ENCODE results near the gene PHKA2.
"Not testable (repeated sequence)": the region's sequence is repeated elsewhere in the genome, so short reads cannot be mapped to it uniquely, and the experiment has no call there.

The PHKA2 gene

GRCh38 chrX:18874560-18875255 is 109.2 kb downstream of the PHKA2 start:
- no peaks in the 10 kb centered on the region for H3K4me1 ChIP-seq (ENCODE audit: control insufficient read depth, low read depth, low read length)
- no peak overlapping the region for H3K27ac ChIP-seq (ENCODE audit: low read length)
- no peaks in the 10 kb centered on the region for H3K27me3 ChIP-seq (ENCODE audit: control insufficient read depth, insufficient read depth, low read length)
- H3K9me3 ChIP-seq (ENCODE audit: control insufficient read depth, low read depth, low read length) = peaks cover 7% of the 10 kb centered on the region
- H3K9ac ChIP-seq (ENCODE audit: low read length) = no peak overlapping the region
- H3K36me3 ChIP-seq (ENCODE audit: control insufficient read depth, low read depth, low read length) = no peaks in the 10 kb centered on the region
- H3K4me3 ChIP-seq (ENCODE audit: low read length) = no peak overlapping the region

- no peak overlapping the region for H3K4me3 ChIP-seq (ENCODE audit: low read length)
Measured at GRCh38 chrX:18873836-18874235, 110.1 kb downstream of the PHKA2 start.

GRCh38 chrX:18873189-18873791 is 110.6 kb downstream of the PHKA2 start:
- H3K36me3 ChIP-seq (ENCODE audit: control insufficient read depth, low read depth, low read length) = no peaks in the 10 kb centered on the region
- H3K9ac ChIP-seq (ENCODE audit: low read length) = no peak overlapping the region
- no peaks in the 10 kb centered on the region for H3K27me3 ChIP-seq (ENCODE audit: control insufficient read depth, insufficient read depth, low read length)
- H3K4me3 ChIP-seq (ENCODE audit: low read length) = no peak overlapping the region
- H3K27ac ChIP-seq (ENCODE audit: low read length) = no peak overlapping the region
- peaks cover 7% of the 10 kb centered on the region for H3K9me3 ChIP-seq (ENCODE audit: control insufficient read depth, low read depth, low read length)
- H3K4me1 ChIP-seq (ENCODE audit: control insufficient read depth, low read depth, low read length) = no peaks in the 10 kb centered on the region

More at GRCh38 chrX:18873836-18874235, 110.1 kb downstream of the PHKA2 start:
- Histone ChIP-seq H3K9ac (ENCODE audit: low read length) (no peak overlapping the region), H3K27me3 (ENCODE audit: control insufficient read depth, insufficient read depth, low read length) (no peaks in the 10 kb centered on the region), H3K4me1 (ENCODE audit: control insufficient read depth, low read depth, low read length) (no peaks in the 10 kb centered on the region), H3K9me3 (ENCODE audit: control insufficient read depth, low read depth, low read length) (peaks cover 7% of the 10 kb centered on the region), H3K36me3 (ENCODE audit: control insufficient read depth, low read depth, low read length) (no peaks in the 10 kb centered on the region), H3K27ac (ENCODE audit: low read length) (no peak overlapping the region)

- Histone ChIP-seq H3K9me3 (ENCODE audit: control insufficient read depth, low read depth, low read length) (peaks cover 7% of the 10 kb centered on the region), H3K27ac (ENCODE audit: low read length) (no peak overlapping the region)
Measured at GRCh38 chrX:18872621-18873020, 111.3 kb downstream of the PHKA2 start.

GRCh38 chrX:18871970-18872369 is 111.9 kb downstream of the PHKA2 start:
- H3K36me3 ChIP-seq (ENCODE audit: control insufficient read depth, low read depth, low read length) = no peaks in the 10 kb centered on the region

More at GRCh38 chrX:18872621-18873020, 111.3 kb downstream of the PHKA2 start:
- no peaks in the 10 kb centered on the region for H3K36me3 ChIP-seq (ENCODE audit: control insufficient read depth, low read depth, low read length)
- no peaks in the 10 kb centered on the region for H3K4me1 ChIP-seq (ENCODE audit: control insufficient read depth, low read depth, low read length)
- no peaks in the 10 kb centered on the region for H3K27me3 ChIP-seq (ENCODE audit: control insufficient read depth, insufficient read depth, low read length)
- H3K4me3 ChIP-seq (ENCODE audit: low read length) = no peak overlapping the region
- H3K9ac ChIP-seq (ENCODE audit: low read length) = no peak overlapping the region

GRCh38 chrX:18871161-18871890 is 112.6 kb downstream of the PHKA2 start:
- Histone ChIP-seq H3K9ac (ENCODE audit: low read length) (no peak overlapping the region), H3K4me3 (ENCODE audit: low read length) (no peak overlapping the region), H3K4me1 (ENCODE audit: control insufficient read depth, low read depth, low read length) (no peaks in the 10 kb centered on the region), H3K27me3 (ENCODE audit: control insufficient read depth, insufficient read depth, low read length) (no peaks in the 10 kb centered on the region), H3K9me3 (ENCODE audit: control insufficient read depth, low read depth, low read length) (peaks cover 11% of the 10 kb centered on the region), H3K27ac (ENCODE audit: low read length) (no peak overlapping the region), H3K36me3 (ENCODE audit: control insufficient read depth, low read depth, low read length) (no peaks in the 10 kb centered on the region)

More at GRCh38 chrX:18871970-18872369, 111.9 kb downstream of the PHKA2 start:
- no peaks in the 10 kb centered on the region for H3K27me3 ChIP-seq (ENCODE audit: control insufficient read depth, insufficient read depth, low read length)
- no peak overlapping the region for H3K27ac ChIP-seq (ENCODE audit: low read length)
- peaks cover 9% of the 10 kb centered on the region for H3K9me3 ChIP-seq (ENCODE audit: control insufficient read depth, low read depth, low read length)
- H3K4me3 ChIP-seq (ENCODE audit: low read length) = no peak overlapping the region
- H3K9ac ChIP-seq (ENCODE audit: low read length) = no peak overlapping the region
- no peaks in the 10 kb centered on the region for H3K4me1 ChIP-seq (ENCODE audit: control insufficient read depth, low read depth, low read length)

GRCh38 chrX:18864390-18864920 is 119.5 kb downstream of the PHKA2 start:
- H3K4me3 ChIP-seq (ENCODE audit: low read length) = no peak overlapping the region
- H3K9ac ChIP-seq (ENCODE audit: low read length) = no peak overlapping the region
- no peaks in the 10 kb centered on the region for H3K36me3 ChIP-seq (ENCODE audit: control insufficient read depth, low read depth, low read length)
- H3K27me3 ChIP-seq (ENCODE audit: control insufficient read depth, insufficient read depth, low read length) = no peaks in the 10 kb centered on the region
- H3K9me3 ChIP-seq (ENCODE audit: control insufficient read depth, low read depth, low read length) = peaks cover 9% of the 10 kb centered on the region
- no peak overlapping the region for H3K27ac ChIP-seq (ENCODE audit: low read length)
- no peaks in the 10 kb centered on the region for H3K4me1 ChIP-seq (ENCODE audit: control insufficient read depth, low read depth, low read length)

GRCh38 chrX:18861511-18861910 is 122.4 kb downstream of the PHKA2 start:
- peaks cover 6% of the 10 kb centered on the region for H3K9me3 ChIP-seq (ENCODE audit: control insufficient read depth, low read depth, low read length)
- no peak overlapping the region for H3K9ac ChIP-seq (ENCODE audit: low read length)
- no peaks in the 10 kb centered on the region for H3K27me3 ChIP-seq (ENCODE audit: control insufficient read depth, insufficient read depth, low read length)
- H3K27ac ChIP-seq (ENCODE audit: low read length) = no peak overlapping the region
- no peaks in the 10 kb centered on the region for H3K36me3 ChIP-seq (ENCODE audit: control insufficient read depth, low read depth, low read length)
- H3K4me3 ChIP-seq (ENCODE audit: low read length) = no peak overlapping the region
- no peaks in the 10 kb centered on the region for H3K4me1 ChIP-seq (ENCODE audit: control insufficient read depth, low read depth, low read length)

- Histone ChIP-seq H3K9ac (ENCODE audit: low read length) (no peak overlapping the region), H3K4me1 (ENCODE audit: control insufficient read depth, low read depth, low read length) (no peaks in the 10 kb centered on the region), H3K36me3 (ENCODE audit: control insufficient read depth, low read depth, low read length) (no peaks in the 10 kb centered on the region), H3K9me3 (ENCODE audit: control insufficient read depth, low read depth, low read length) (peaks cover 6% of the 10 kb centered on the region), H3K27me3 (ENCODE audit: control insufficient read depth, insufficient read depth, low read length) (no peaks in the 10 kb centered on the region), H3K27ac (ENCODE audit: low read length) (no peak overlapping the region), H3K4me3 (ENCODE audit: low read length) (no peak overlapping the region)
Measured at GRCh38 chrX:18856645-18856997, 127.3 kb downstream of the PHKA2 start.

GRCh38 chrX:18855919-18856644 is 127.8 kb downstream of the PHKA2 start:
- Histone ChIP-seq H3K9me3 (ENCODE audit: control insufficient read depth, low read depth, low read length) (peaks cover 3% of the 10 kb centered on the region), H3K4me1 (ENCODE audit: control insufficient read depth, low read depth, low read length) (no peaks in the 10 kb centered on the region), H3K27me3 (ENCODE audit: control insufficient read depth, insufficient read depth, low read length) (no peaks in the 10 kb centered on the region), H3K4me3 (ENCODE audit: low read length) (no peak overlapping the region), H3K36me3 (ENCODE audit: control insufficient read depth, low read depth, low read length) (no peaks in the 10 kb centered on the region), H3K27ac (ENCODE audit: low read length) (no peak overlapping the region), H3K9ac (ENCODE audit: low read length) (no peak overlapping the region)

- H3K27ac ChIP-seq (ENCODE audit: low read length); H3K9ac ChIP-seq (ENCODE audit: low read length); H3K4me3 ChIP-seq (ENCODE audit: low read length); H3K36me3 ChIP-seq (ENCODE audit: control insufficient read depth, low read depth, low read length); H3K4me1 ChIP-seq (ENCODE audit: control insufficient read depth, low read depth, low read length); H3K27me3 ChIP-seq (ENCODE audit: control insufficient read depth, insufficient read depth, low read length): not testable (repeated sequence)
- H3K9me3 ChIP-seq (ENCODE audit: control insufficient read depth, low read depth, low read length) = peaks cover 13% of the 10 kb centered on the region
Measured at GRCh38 chrX:18847901-18848300, 136.0 kb downstream of the PHKA2 start.

Data from iPS-18a (cell line).